G401 (cell line): ENCODE measurements around the gene TMEM167A. TPM values are rescaled to one million over a fixed set of nuclear protein-coding genes. Genes with fewer than 3 reads are reported as not detected.
A peak's percentile ranks its signal among the peaks of the same experiment; 100 is the strongest.

Source experiments
- DNase-seq: peaks from one replicate; pipeline ENCODE4 v3.0.0-alpha.2; 2015; ENCODE audit warnings: low spot score
- in situ Hi-C: cut with HindIII; loops from 2 replicates; pipeline ENCODE4 v1.10.0; 2016; ENCODE audit warnings: low sequenced_read_pairs, mixed read lengths
- total RNA-seq: library from RNA; depleted of rRNA; stranded (reverse); fragments of >200 nt; shearing (Covaris generic); gene quantifications from 2 replicates; pipeline ENCODE4 v1.2.3, GENCODE V29; 2014

TMEM167A gene
- total RNA-seq, 1 experiment from 2014 or later, result 103 TPM

DNA sequence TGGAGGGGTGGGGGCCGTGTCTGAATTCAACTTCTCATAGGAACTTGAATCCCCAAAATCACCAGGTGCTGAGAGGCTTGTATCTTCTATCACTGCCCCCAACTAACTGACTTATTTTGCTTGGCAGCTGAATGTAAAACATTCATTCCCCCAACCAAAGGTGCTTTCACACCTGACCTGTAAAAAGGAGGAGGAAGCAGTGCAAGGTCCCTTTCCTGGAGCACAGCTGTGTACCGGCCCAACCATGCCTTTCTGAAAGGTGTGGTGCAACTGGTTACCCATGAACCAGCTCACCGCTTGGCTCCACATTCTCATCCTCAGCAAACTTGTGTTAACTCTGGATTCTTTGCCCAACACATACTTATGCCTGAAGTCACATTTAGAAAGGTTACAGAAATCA, 34.7 kb downstream of the TMEM167A start:
- in situ Hi-C loops, result no loop called here
- no peak for DNase-seq

DNA sequence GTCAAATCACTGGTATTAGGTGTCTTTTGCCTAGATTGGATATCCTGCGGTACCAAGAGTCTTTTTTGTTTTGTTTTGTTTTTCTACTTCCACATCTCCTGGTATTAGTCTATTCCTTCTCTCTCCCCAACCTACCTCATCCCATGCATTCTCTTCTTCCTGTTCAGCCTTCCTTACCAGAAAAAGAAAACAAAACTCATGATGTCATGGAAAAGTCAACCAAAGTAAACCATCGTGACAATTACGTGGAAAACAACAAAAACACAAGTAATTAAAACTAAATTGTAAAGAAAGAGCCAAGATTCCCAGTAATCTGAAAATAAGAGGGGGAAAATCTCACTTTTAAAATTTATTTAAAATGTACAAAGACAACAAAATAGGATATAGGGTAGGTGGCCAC, 38.3 kb downstream of the TMEM167A start:
- in situ Hi-C loops, result no loop called here
- DNase-seq, result no peak

DNA sequence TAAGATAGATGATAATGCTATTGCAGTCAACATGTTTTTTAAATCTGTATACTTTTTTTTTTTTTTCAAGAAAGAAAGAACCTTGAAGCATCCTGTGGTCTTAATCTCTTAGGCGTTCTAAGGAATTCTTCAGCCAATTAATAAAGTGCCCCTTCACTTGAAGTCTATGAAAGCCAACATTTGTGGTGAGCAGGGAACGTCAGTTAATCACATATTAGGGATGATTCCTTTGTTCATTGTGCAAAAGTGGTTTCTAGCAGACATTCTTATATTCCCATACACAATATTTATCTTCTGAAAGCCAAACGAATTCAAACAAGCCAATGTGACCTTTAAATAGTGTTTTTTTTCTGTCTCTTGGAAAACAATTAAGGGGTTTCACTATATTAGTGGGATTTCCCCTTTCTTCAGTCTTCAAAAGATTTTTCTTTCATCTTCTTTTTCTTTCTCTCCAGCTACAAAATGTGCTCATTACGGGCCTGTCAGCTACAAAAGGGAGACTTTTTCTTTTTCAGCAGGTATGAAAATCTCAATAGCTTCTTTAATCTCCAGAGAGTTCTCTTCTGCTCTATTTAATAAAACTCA, 40.1 kb downstream of the TMEM167A start:
- no peak for DNase-seq
- in situ Hi-C loops, result no loop called here

DNA sequence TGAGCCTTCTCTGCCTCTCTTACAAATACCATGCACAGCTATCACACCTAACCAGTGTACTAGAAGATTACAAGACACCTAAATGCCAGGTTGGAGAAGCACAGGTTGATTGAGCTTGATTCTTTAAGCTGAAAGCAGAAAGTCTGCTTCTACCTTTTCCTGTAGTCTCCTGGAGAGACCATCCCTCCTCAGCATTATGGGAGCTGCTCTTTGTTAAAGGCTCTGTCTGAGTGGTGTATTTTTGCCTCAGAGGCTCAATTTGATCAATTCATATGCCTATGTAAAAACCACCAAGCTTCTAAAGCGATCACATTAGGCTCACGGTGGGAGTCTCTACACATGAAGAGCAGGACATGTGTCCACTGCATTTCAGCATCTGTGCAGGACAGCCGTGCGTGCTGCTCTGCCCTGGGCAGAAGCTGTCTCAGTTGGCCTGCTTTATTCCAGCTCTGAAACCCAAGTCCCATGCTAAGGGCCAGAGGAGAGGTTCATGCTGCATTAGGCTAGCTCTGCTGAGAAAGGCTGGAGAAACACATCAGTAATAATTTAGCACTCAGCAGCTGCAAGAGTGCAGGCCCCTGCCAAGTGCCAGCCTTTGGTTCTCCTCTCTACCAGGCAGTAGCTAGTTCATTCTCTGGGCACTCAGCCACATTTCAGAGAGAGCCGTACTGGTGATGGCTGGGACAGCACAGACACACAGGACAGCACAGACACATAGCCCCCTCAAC, 41.7 kb downstream of the TMEM167A start:
- peak; percentile 77 for DNase-seq
- in situ Hi-C loops, result no loop called here

DNA sequence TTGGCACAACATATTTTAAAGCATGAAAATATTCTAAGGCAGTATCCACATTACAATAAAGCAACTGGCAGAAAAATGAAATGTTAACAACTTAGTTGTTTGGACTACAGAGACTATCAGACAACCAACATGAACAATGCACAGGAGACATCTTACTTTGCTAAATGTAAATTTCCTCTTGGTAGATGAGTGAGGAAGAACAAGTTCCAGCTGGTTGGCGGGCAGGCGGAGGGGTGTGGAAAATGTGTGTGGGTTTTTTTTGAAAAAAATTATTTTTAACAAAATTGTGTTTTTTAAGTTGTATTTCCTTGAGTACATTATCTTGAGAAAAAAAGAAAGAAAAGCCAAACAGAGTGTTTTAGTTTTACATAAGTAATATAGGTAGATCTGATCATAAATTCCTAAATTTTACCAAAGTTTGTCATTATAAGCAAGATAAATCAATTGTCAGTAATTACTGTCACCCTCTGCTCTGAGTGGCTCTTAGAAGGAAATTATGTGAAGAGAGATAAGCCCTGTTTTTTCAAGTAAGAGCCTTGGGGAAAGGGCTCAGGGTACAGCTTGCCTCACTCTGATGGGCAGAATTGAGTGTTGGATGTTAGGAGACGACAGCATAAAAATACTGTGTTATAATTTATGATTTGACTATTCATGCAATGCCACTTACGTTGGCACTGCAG, 42.5 kb downstream of the TMEM167A start:
- in situ Hi-C loops, result no loop called here
- no peak for DNase-seq

DNA sequence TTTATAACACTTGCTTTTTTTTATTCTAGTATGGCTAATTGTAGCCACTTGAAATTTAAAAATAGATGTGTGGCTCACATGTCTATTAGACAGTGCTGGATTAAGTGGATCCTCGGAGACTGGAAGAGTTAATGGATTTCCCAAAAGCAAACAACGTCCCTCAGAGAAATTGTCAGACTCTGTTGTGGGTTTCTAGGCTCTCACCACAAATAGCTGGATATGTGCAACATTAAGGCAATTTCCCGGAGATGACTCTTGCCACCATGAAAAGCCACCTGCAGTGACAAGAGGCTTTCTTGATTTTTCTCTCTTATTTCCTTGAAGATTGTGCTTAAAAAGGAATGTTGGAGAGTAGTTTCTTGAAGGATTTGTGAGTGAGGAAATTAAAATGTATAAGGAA, 43.2 kb downstream of the TMEM167A start:
- in situ Hi-C loops, result no loop called here
- no peak for DNase-seq

DNA sequence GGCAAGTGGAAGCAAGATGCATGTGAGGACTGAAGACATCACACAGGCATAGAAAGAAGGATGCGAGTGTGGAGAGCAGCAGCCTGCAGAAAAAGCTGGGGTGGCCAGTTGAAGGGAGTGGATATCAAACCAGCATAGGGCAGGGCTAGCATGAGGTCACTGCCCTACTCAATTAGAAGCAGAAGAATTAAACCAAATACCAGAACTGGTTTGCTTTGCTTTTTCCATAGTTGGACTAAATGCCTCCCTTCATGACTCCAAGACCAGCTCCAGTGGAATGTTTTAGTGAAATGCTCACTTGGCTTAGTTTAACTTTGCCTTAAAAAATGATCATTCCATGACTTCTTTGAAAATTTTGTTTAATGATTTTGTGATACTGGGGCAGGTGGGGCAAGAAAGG, 45.8 kb downstream of the TMEM167A start:
- no peak for DNase-seq

DNA sequence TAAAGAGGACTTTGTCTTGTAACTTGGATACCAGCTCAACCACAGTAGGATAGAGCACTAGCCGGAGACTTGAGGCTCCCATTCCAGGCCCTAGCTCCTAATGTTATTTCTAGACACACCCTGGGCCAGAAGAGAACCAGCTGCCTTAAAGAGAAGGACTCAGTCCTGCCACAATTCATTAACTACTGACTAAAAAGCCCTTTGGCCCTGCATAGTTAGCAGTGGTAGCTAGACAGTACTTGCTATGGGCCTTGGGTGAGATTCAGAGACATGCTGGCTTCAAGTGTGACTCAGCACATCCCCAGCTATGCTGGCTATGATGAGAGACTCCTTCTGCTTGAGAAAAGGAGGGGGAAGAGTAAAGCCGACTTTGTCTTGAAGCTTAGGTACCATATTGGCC, 47.3 kb downstream of the TMEM167A start:
- in situ Hi-C loops, result no loop called here
- DNase-seq, result no peak

More for the DNA sequence above, 45.8 kb downstream of the TMEM167A start:
- in situ Hi-C loops, result no loop called here

DNA sequence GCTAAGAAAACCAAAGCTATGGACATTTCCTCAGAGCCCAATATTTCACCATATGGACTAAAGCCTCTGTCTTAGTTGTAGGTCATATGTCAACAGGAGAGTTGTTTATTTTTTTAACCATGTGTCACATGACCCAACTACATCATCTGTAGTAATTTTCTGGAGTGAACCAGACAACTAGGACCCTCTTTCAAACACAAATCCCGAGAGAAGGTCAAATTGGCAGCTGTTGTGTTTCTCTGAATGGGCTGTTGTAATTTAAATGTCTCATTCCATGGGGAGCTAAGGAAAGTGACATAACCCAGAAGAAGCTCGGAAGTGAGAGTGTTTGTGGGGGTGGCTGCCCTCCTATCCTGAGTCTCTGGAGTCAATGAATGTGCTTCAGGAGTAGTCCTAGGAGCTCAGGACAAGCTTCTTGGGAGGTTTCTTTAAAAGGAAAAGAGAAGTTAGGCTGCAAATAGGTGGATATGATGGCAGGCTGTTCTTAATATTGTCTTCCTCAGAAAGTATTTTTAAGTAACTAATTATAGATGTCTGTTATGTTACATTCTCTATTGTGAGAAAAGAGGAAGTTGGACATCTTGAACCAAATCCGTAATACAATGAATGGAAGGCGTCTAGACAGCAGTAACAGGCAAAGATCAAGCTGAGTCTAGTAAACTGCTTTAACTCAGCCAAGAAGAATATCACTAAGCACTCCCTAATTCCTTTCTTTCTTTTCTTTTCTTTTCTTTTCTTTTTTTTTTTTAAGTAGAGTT, 50.1 kb downstream of the TMEM167A start:
- no peak for DNase-seq
- in situ Hi-C loops, result no loop called here

DNA sequence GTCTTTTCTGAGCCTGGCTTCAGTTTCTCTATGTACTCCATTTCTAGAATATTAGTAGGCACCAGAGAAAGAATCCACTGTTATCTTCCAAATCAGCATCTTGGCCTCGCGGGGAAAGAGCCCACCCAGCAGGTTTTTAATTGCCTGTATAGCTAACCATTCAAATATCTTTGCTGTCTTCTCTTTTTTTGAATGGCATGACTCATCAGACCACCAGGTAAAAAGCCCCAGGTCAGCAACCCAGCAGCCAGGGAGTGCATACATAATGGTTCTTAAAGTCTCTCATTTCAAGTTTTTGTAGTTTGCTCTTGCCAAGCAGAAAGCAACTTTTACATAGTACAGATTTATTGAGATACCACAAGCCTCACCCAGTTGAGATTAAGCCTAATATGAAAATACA, 50.7 kb downstream of the TMEM167A start:
- in situ Hi-C loops, result no loop called here
- no peak for DNase-seq

DNA sequence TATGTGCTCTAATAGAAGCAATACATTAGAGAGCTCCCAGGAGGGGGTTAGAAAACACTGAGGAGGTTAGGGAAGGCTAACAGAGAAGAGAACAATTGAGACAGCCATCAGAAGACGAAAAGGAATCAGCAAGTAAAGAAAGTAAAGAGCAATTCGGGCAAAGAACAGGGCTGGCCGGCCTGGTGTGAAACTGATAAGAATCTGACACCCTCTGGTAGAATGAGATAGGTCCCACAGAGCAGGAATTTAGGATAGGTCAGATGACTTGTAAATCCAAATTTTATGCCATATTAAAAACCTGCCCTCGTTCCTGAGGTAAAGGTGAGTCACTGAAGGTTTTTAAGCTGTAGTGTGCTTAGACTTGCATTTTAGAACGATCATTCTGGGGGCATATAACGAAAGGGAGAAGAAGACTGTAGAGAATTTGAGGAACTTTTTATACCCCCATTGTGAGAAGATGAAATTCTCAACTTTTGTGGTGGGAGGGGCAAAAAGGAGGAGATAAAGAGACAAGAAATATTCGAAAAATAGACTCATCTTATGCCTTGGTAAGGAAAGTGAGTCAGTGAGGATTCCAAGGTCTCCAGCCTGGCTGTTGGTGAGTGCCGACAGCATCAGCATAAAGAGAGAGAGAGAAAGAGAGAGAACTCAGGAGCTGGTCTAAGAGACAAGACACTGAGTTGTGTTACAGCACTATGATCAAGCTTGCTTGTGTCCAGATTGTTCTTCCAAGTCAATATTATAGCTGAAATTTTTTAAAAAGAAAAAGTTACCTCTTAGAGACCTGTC, 51.3 kb downstream of the TMEM167A start:
- no peak for DNase-seq
- in situ Hi-C loops, result no loop called here

DNA sequence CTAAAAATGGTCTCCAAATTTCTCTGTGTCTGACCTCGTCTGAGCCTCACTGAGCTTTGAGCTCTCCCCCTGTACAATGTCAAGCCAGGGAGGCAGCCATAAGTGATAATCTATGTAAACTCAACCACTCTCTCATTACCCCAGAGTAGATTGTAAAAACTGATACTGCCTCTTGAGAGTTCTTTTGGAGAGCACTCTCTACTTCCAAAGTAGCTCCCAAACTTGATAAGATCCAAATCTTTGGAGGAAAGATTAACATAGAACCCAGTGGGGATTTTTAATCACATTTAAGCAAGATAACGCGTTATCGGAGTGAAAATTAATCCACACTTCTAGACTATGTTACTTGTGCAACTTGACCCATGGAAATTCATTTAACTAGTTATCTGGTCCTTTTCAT, 54.9 kb downstream of the TMEM167A start:
- no peak for DNase-seq
- in situ Hi-C loops, result no loop called here

DNA sequence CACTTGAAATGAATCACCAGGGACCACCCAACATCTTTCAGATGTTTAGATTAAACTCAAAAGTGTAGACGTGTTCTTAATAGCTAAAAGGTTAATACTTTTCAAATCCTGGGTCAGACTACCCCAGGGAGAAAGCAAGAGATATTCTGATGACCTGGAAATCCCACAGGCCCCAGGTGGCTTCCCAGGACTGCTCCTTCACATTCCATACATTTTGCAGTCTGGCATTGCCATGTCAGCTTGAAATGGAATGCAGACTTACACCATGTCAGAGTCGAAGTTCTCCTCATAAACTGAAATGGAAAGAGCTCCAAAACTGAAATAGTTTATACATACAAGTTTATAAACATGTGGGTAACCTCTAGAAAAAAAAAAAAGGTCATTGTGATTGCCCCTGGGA, 61.5 kb downstream of the TMEM167A start:
- no peak for DNase-seq
- in situ Hi-C loops, result no loop called here

DNA sequence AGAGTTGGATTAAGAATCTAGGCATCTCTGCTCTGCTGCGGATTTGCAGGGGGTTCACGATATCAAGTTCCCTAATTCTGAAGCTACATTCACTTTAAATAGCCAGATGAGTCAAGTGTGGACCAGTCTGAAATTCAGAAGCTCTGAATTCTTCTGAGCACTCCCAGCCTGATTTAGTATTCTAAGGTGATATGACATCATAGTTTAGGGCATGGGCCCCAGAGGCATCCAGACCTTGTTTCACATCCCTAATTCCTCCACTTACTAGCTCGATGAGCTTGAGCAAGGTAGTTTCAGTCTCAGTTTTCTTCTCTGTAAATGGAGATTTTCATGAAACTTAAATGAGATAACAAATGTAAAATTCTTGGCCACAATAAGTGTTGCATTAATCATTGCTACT, 65.2 kb downstream of the TMEM167A start:
- no peak for DNase-seq
- in situ Hi-C loops, result no loop called here

DNA sequence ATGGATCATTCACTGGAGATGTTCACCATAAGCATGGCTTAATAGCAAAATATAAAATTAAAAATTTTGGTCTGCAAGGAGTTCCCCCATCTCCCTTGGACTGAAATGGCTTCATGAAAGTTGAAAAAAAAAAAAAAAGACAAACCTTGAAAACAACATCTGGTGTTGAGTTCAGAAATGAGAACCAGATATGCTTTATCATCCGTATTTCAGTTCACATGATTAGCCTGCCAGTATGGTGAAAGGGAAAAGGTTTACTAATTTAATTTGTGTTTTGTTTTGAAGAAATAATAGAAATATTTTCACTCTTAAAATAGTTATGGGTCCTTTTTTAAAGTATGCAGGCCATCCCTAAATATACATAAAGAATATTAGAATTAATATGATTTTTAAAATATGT, 67.8 kb downstream of the TMEM167A start:
- no peak for DNase-seq
- in situ Hi-C loops, result no loop called here

DNA sequence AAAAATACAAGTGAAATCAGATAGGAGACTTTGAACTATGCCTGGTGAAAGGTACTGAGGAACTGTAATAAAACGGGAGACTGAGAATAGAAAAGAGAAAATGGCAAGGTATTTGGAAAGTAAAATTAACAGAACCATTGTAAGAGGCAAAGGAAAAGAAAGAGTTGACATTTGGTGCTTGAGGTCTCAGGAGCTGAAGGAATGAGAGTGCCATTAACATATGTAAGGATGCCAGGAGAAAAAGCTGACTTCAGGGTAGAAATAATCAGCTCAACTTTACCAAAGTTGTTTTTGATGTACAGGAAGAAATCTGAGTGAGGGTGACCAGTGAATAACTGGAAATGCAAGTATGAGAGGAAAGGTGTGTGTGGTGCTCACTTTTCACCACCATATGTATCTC, 69.4 kb downstream of the TMEM167A start:
- in situ Hi-C loops, result no loop called here
- DNase-seq, result no peak

DNA sequence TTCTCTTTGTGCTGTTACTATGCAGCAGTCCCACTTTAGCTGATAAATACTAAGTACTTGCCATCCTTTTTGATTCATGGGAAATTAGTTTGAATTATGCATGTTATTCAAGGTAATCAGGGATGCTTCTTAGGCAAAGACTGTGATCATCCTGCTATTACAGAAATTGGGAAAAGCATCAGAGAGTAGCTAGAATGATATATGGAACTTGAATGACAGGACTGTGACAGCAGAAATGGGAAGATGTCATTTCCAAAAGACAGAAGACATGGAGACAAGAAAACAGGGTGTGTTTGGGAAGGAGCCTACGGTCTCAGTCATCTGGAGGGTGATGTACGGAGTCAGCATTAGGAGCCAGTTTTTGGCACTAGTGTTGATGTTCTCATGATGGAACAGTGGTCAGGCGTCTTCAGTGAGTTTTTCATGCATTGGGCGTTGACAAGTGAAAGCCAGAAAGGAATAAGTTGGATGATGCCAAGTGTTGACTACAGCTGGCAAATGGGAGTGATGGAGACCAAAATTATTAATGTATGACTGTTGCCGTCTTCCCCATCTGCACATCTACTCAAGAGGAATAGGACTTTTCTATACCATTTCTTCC, 70.4 kb downstream of the TMEM167A start:
- DNase-seq, result no peak
- in situ Hi-C loops, result no loop called here

DNA sequence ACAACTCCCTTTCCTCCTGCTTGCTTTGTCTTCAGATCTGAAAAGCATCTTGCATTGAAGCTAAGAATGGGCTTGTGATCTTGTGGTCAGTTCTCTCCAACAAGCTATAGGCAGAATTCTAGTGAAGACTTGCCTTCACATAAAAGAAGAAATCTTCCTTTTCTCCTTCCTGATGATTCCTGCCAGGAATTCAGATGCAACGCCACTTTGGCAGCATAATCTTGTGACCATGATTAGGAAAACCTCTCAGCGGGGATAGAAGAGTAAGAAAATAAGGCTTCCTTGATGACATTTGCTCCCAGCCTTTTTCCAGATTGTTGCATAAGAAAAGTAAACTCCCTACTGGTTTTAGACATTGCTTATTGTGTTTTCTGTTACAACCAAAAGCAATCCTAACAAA, 73.4 kb downstream of the TMEM167A start:
- DNase-seq, result no peak
- in situ Hi-C loops, result no loop called here
